ENCODE measurements around the gene DYRK1A.

DYRK1A gene

GRCh38 chr21:37383784-37384311, 17.3 kb downstream of the DYRK1A start:
- Histone ChIP-seq H3K4me2 (ENCODE audit: low read depth, low read length, poor library complexity, severe bottlenecking) (peak overlapping the region; percentile 2), H3K27me3 (ENCODE audit: low read length) (no peaks in the 10 kb centered on the region), H3F3A (ENCODE audit: insufficient read depth) (0 out of 2 replicates have a peak, but pooled peaks cover 4% of the 10 kb centered on the region), H3K9me2 (replicated peaks; ENCODE audit: insufficient read depth, low read length) (no peaks in the 10 kb centered on the region), H3K79me2 (ENCODE audit: insufficient read depth, low read length) (peaks cover 100% of the 10 kb centered on the region), H2AFZ (ENCODE audit: low read depth, low read length, severe bottlenecking) (no peak overlapping the region), H3K9me3 (ENCODE audit: insufficient read depth, low read length) (no peaks in the 10 kb centered on the region), H3K27ac (ENCODE audit: low read depth, low read length) (no peak overlapping the region), H3K4me3 (ENCODE audit: insufficient read depth, low read length, poor library complexity, severe bottlenecking) (no peak overlapping the region), H3K36me3 (ENCODE audit: low read length) (no peaks in the 10 kb centered on the region), H3K9ac (ENCODE audit: low read length) (no peak overlapping the region), H4K20me1 (ENCODE audit: low read depth, low read length) (peaks cover 70% of the 10 kb centered on the region)
- TF ChIP-seq CTCF (IDR thresholded peaks at IDR 0.05; ENCODE audit: insufficient read depth, low read length, poor library complexity, severe bottlenecking) (no peak), EZH2phosphoT487 (conservative IDR thresholded peaks at IDR 0.05; ENCODE audit: low read length) (no peak)

GRCh38 chr21:37384416-37384815, 17.8 kb downstream of the DYRK1A start:
- H3K4me2 ChIP-seq (ENCODE audit: low read depth, low read length, poor library complexity, severe bottlenecking) = no peak overlapping the region
- H3K27ac ChIP-seq (ENCODE audit: low read depth, low read length) = no peak overlapping the region
- H3K9me3 ChIP-seq (ENCODE audit: insufficient read depth, low read length) = no peaks in the 10 kb centered on the region
- H4K20me1 ChIP-seq (ENCODE audit: low read depth, low read length) = peaks cover 68% of the 10 kb centered on the region
- no peak overlapping the region for H3K9ac ChIP-seq (ENCODE audit: low read length)
- no peaks in the 10 kb centered on the region for H3K27me3 ChIP-seq (ENCODE audit: low read length)
- TF ChIP-seq CTCF (IDR thresholded peaks at IDR 0.05; ENCODE audit: insufficient read depth, low read length, poor library complexity, severe bottlenecking) (no peak), EZH2phosphoT487 (conservative IDR thresholded peaks at IDR 0.05; ENCODE audit: low read length) (no peak)
- no peak overlapping the region for H3K4me3 ChIP-seq (ENCODE audit: insufficient read depth, low read length, poor library complexity, severe bottlenecking)
- no peaks in the 10 kb centered on the region for H3K9me2 ChIP-seq (replicated peaks; ENCODE audit: insufficient read depth, low read length)
- H3K79me2 ChIP-seq (ENCODE audit: insufficient read depth, low read length) = peaks cover 100% of the 10 kb centered on the region
- no peak overlapping the region for H2AFZ ChIP-seq (ENCODE audit: low read depth, low read length, severe bottlenecking)
- no peaks in the 10 kb centered on the region for H3K36me3 ChIP-seq (ENCODE audit: low read length)
- 0 out of 2 replicates have a peak, but pooled peaks cover 4% of the 10 kb centered on the region for H3F3A ChIP-seq (ENCODE audit: insufficient read depth)

- peaks cover 66% of the 10 kb centered on the region for H4K20me1 ChIP-seq (ENCODE audit: low read depth, low read length)
- no peaks in the 10 kb centered on the region for H3K9me3 ChIP-seq (ENCODE audit: insufficient read depth, low read length)
- H3K27me3 ChIP-seq (ENCODE audit: low read length) = no peaks in the 10 kb centered on the region
- no peak overlapping the region for H3K27ac ChIP-seq (ENCODE audit: low read depth, low read length)
- no peak for TF ChIP-seq CTCF (IDR thresholded peaks at IDR 0.05; ENCODE audit: insufficient read depth, low read length, poor library complexity, severe bottlenecking)
- no peak for TF ChIP-seq EZH2phosphoT487 (conservative IDR thresholded peaks at IDR 0.05; ENCODE audit: low read length)
- peaks cover 100% of the 10 kb centered on the region for H3K79me2 ChIP-seq (ENCODE audit: insufficient read depth, low read length)
- no peaks in the 10 kb centered on the region for H3K9me2 ChIP-seq (replicated peaks; ENCODE audit: insufficient read depth, low read length)
- 0 out of 2 replicates have a peak, but pooled peaks cover under 1% of the 10 kb centered on the region for H3F3A ChIP-seq (ENCODE audit: insufficient read depth)
- H2AFZ ChIP-seq (ENCODE audit: low read depth, low read length, severe bottlenecking) = no peak overlapping the region
- no peak overlapping the region for H3K4me3 ChIP-seq (ENCODE audit: insufficient read depth, low read length, poor library complexity, severe bottlenecking)
- no peaks in the 10 kb centered on the region for H3K36me3 ChIP-seq (ENCODE audit: low read length)
- peak overlapping the region; percentile 2 for H3K4me2 ChIP-seq (ENCODE audit: low read depth, low read length, poor library complexity, severe bottlenecking)
- H3K9ac ChIP-seq (ENCODE audit: low read length) = no peak overlapping the region
These were observed 18.7 kb downstream of the DYRK1A start for GRCh38 chr21:37385179-37385765.
